Colonic mucosa (tissue), 4 donors: ENCODE results near the gene ZSCAN1. TPM values are rescaled to one million over a fixed set of nuclear protein-coding genes. Genes with fewer than 3 reads are reported as not detected.
A peak's percentile ranks its signal among the peaks of the same experiment; 100 is the strongest.

Source experiments
- DNase-seq: peaks from one replicate; pipeline ENCODE4 v3.0.0-alpha.2; 2020
- H3K27ac ChIP-seq: fragments of 200-600 bp; one replicate; pipeline ENCODE4 v1.8.0; 2021
- H3K27me3 ChIP-seq: fragments of 200-600 bp; one replicate; pipeline ENCODE4 v1.8.0; 2021
- H3K36me3 ChIP-seq: fragments of 200-600 bp; one replicate; pipeline ENCODE4 v1.8.0; 2021
- H3K4me1 ChIP-seq: fragments of 200-600 bp; one replicate; pipeline ENCODE4 v1.8.0; 2021; ENCODE audit warnings: mild to moderate bottlenecking
- H3K4me3 ChIP-seq: fragments of 200-600 bp; one replicate; pipeline ENCODE4 v1.8.0; 2021
- H3K9ac ChIP-seq, 2 donors: one replicate each; pipeline ENCODE4 v1.7.0; 2013; ENCODE audit warnings: control low read depth in 2 of 2, low read depth in 2 of 2, low read length in 2 of 2
- H3K9me3 ChIP-seq: fragments of 200-600 bp; one replicate; pipeline ENCODE4 v1.8.0; 2021
- CTCF ChIP-seq: fragments of 200-600 bp; IDR thresholded peaks from one replicate; pipeline ENCODE4 v1.8.0; 2022; ENCODE audit warnings: antibody characterized with exemption, mild to moderate bottlenecking
- intact Hi-C: fragments of 100-400 bp; cut with DNase I; formaldehyde crosslinking; loops from one replicate; pipeline ENCODE4 v1.14.1; 2022
- total RNA-seq, 2 donors: library from RNA; stranded (reverse); fragmentation: NEBNext Ultra II Directional in 1 of 2; extraction: Animal tissue kit (Norgen Biotek cat#: 25700) in 1 of 2; gene quantifications; one replicate each; pipeline ENCODE4 v1.2.1, GENCODE V29; 2021
- donor health status: healthy.
- donor health status: DM: no; HTN: no; CAD: no.
- donor health status: DM: no; HTN: no; CAD: no.

The ZSCAN1 gene
- total RNA-seq: not detected

- H3K36me3 ChIP-seq: no peaks in the 10 kb centered on the region
- H3K9ac ChIP-seq: peak within 1 kb of the TSS in 1 of 2 donors; percentile 35
- H3K4me1 ChIP-seq: no peaks in the 10 kb centered on the region
- no peak within 1 kb of the TSS for H3K27ac ChIP-seq
- H3K9me3 ChIP-seq: no peaks in the 10 kb centered on the region
- peak; percentile 78 for DNase-seq
- no peak within 1 kb of the TSS for H3K4me3 ChIP-seq
- no peaks in the 10 kb centered on the region for H3K27me3 ChIP-seq
- intact Hi-C loops: no loop called here
- TF ChIP-seq CTCF: no peak
These were observed at the start of gene ZSCAN1 for GRCh38 chr19:58033741-58034476. Gene ZSCAN1 (plus strand): TSS chr19:58034025. CDS start chr19:58037837, 3,812 bp downstream.

- Histone ChIP-seq H3K27ac (no peak overlapping the region), H3K4me3 (no peak overlapping the region), H3K9ac (no peak overlapping the region), H3K36me3 (peaks cover 7% of the 10 kb centered on the region), H3K9me3 (peaks cover 5% of the 10 kb centered on the region), H3K4me1 (no peaks in the 10 kb centered on the region), H3K27me3 (no peaks in the 10 kb centered on the region)
- DNase-seq: no peak
- intact Hi-C loops: no loop called here
- TF ChIP-seq CTCF: no peak
These were observed 41.0 kb upstream of the ZSCAN1 start for GRCh38 chr19:57992841-57993240.

- intact Hi-C loops: no loop called here
- no peak overlapping the region for H3K4me3 ChIP-seq
- no peak for TF ChIP-seq CTCF
- H3K27me3 ChIP-seq: no peaks in the 10 kb centered on the region
- no peak overlapping the region for H3K9ac ChIP-seq
- no peaks in the 10 kb centered on the region for H3K4me1 ChIP-seq
- H3K27ac ChIP-seq: no peak overlapping the region
- no peak for DNase-seq
- H3K9me3 ChIP-seq: peaks cover 5% of the 10 kb centered on the region
- peaks cover 8% of the 10 kb centered on the region for H3K36me3 ChIP-seq
These were observed 33.1 kb upstream of the ZSCAN1 start for GRCh38 chr19:58000677-58001076.

- peaks cover 9% of the 10 kb centered on the region for H3K9me3 ChIP-seq
- intact Hi-C loops: no loop called here
- peak; percentile 34 for DNase-seq
- H3K4me1 ChIP-seq: no peaks in the 10 kb centered on the region
- peaks cover 8% of the 10 kb centered on the region for H3K36me3 ChIP-seq
- no peak for TF ChIP-seq CTCF
- peak overlapping the region; percentile 80 for H3K27ac ChIP-seq
- H3K27me3 ChIP-seq: no peaks in the 10 kb centered on the region
- peak overlapping the region; percentile 88 for H3K4me3 ChIP-seq
- H3K9ac ChIP-seq: peak overlapping the region; percentile 79 to 86
These were observed 31.9 kb upstream of the ZSCAN1 start for GRCh38 chr19:58001895-58002369.

GRCh38 chr19:58002384-58003173 is 31.2 kb upstream of the ZSCAN1 start, which contains the start of gene ZNF606:
Gene ZNF606 (minus strand): TSS chr19:58002820. CDS start chr19:58001319, 1,501 bp downstream.
- peaks cover 8% of the 10 kb centered on the region for H3K36me3 ChIP-seq
- peaks cover 13% of the 10 kb centered on the region for H3K9me3 ChIP-seq
- intact Hi-C loops: no loop called here

More at GRCh38 chr19:58002384-58003173, 31.2 kb upstream of the ZSCAN1 start, which contains the start of gene ZNF606:
- Histone ChIP-seq H3K27me3 (no peaks in the 10 kb centered on the region), H3K27ac (peak within 1 kb of the TSS; percentile 80), H3K4me1 (no peaks in the 10 kb centered on the region), H3K4me3 (peak within 1 kb of the TSS; percentile 88), H3K9ac (peak within 1 kb of the TSS; percentile 79 to 86)
- TF ChIP-seq CTCF: no peak
- DNase-seq: peak; percentile 88
